HepG2 (cell line): ENCODE measurements around the gene MYO18A. TPM values are rescaled to one million over a fixed set of nuclear protein-coding genes. Genes with fewer than 3 reads are reported as not detected.

Experiments used
- ATAC-seq: fragments of 200-7000 bp; cut with Tn5 transposase; 3 replicates; pipeline ENCODE4 v1.9.1; 2020; ENCODE audit warnings: mild to moderate bottlenecking, moderate library complexity
- BruUV-seq: library from RNA; stranded (reverse); fragments of 400-500 nt; replicated peaks from 2 replicates; lab custom pipeline; 2021; lab: Mats Ljungman, UMichigan
- CTCF ChIA-PET: fragments of 300-600 bp; formaldehyde crosslinking; extraction: SDS; loops from one replicate; lab custom pipeline; 2021; ENCODE audit warnings: low total read pairs, inconsistent platforms, low intra/inter-chr PET ratio; lab: Yijun Ruan, JAX
- POLR2A ChIA-PET: fragments of 350-600 bp; sonication (Branson Sonifier 250); formaldehyde crosslinking; loops from one replicate; lab custom pipeline; 2020; ENCODE audit warnings: antibody characterized with exemption, inconsistent platforms; lab: Yijun Ruan, JAX
- DNase-seq: peaks from one replicate; pipeline ENCODE4 v3.0.0-alpha.2; 2015; ENCODE audit warnings: low spot score
- FAIRE-seq: peaks from 3 replicates; lab custom pipeline; 2011; peaks lifted over from hg19 to GRCh38; lab: Jason Lieb, UNC
- H2AFZ ChIP-seq: one replicate; pipeline ENCODE4 v1.6.1; 2011; ENCODE audit warnings: low read length, inconsistent platforms
- H3K27ac ChIP-seq: fragments of 300-600 bp; 3 replicates; pipeline ENCODE4 v1.8.0; 2011; ENCODE audit warnings: mixed run types, mild to moderate bottlenecking, mixed read lengths, low read length, inconsistent platforms; ENCODE audit not compliant: insufficient read depth; ENCODE audit errors: extremely low read length
- H3K27me3 ChIP-seq, 2 experiments: fragments of 200-600 bp in 1 of 2; 2 replicates in 1 of 2; 3 replicates in 1 of 2; pipeline versions ENCODE4 v1.6.0 to v1.8.0; 2011; ENCODE audit warnings: low read length in 2 of 2, mild to moderate bottlenecking in 2 of 2, moderate library complexity in 2 of 2, inconsistent platforms in 1 of 2; ENCODE audit not compliant: insufficient read depth in 2 of 2, control insufficient read depth in 1 of 2
- H3K36me3 ChIP-seq, 2 experiments: fragments of 200-600 bp in 1 of 2; replicated peaks in 1 of 2; 2 replicates in 1 of 2; 3 replicates in 1 of 2; pipeline versions ENCODE4 v1.5.1 to v1.8.0; 2011; ENCODE audit warnings: low read length in 2 of 2, inconsistent platforms in 1 of 2; ENCODE audit not compliant: insufficient read depth in 2 of 2, control insufficient read depth in 1 of 2
- H3K4me1 ChIP-seq: 2 replicates; pipeline ENCODE4 v1.5.1; 2012; ENCODE audit warnings: low read length, inconsistent platforms; ENCODE audit not compliant: insufficient read depth
- H3K4me2 ChIP-seq: 2 replicates; pipeline ENCODE4 v1.6.0; 2011; ENCODE audit warnings: low read depth, low read length, inconsistent platforms
- H3K4me3 ChIP-seq, 3 experiments: fragments of 200-600 bp in 1 of 3; sonication (generic), shearing (Covaris generic) in 1 of 3; replicated peaks in 1 of 3; 2 replicates each; pipeline ENCODE4 v1.5.1; 2011 to 2016; ENCODE audit warnings: low read length in 3 of 3, inconsistent platforms in 2 of 3, low read depth in 2 of 3, mild to moderate bottlenecking in 2 of 3, control low read depth in 1 of 3, mixed read lengths in 1 of 3; ENCODE audit not compliant: insufficient read depth in 1 of 3
- H3K79me2 ChIP-seq: one replicate; pipeline ENCODE4 v1.6.1; 2011; ENCODE audit warnings: low read length, inconsistent platforms; ENCODE audit not compliant: insufficient read depth
- H3K9ac ChIP-seq: 2 replicates; pipeline ENCODE4 v1.6.0; 2011; ENCODE audit warnings: mild to moderate bottlenecking, low read depth, low read length, inconsistent platforms; ENCODE audit not compliant: insufficient read depth
- H3K9me3 ChIP-seq: 2 replicates; pipeline ENCODE4 v1.5.1; 2012; ENCODE audit warnings: mild to moderate bottlenecking, low read length
- H4K20me1 ChIP-seq: 2 replicates; pipeline ENCODE4 v1.6.0; 2011; ENCODE audit warnings: inconsistent platforms, mild to moderate bottlenecking, low read length, moderate library complexity; ENCODE audit not compliant: insufficient read depth
- ISL2 ChIP-seq: sonication (generic); formaldehyde crosslinking; IDR thresholded peaks from 2 replicates; pipeline ENCODE4 v1.5.0; 2020; ENCODE audit warnings: missing genetic modification reagents
- NFAT5 ChIP-seq: sonication (generic); formaldehyde crosslinking; IDR thresholded peaks from 2 replicates; pipeline ENCODE4 v1.4.0; 2020; ENCODE audit warnings: missing genetic modification reagents
- ZC3H4 ChIP-seq: sonication (generic); formaldehyde crosslinking; IDR thresholded peaks from 2 replicates; pipeline ENCODE4 v1.4.0; 2020; ENCODE audit warnings: missing genetic modification reagents, borderline replicate concordance
- WGBS: methylation state at CpG from one replicate; pipeline ENCODE4 v1.1.6; 2017; ENCODE audit warnings: low lambda C conversion rate; 5-methylcytosine and 5-hydroxymethylcytosine counted together
- in situ Hi-C: cut with HindIII; loops from 2 replicates; pipeline ENCODE4 v1.10.0; 2017; ENCODE audit warnings: low pct_unique_long_range_greater_than_20kb; ENCODE audit not compliant: extremely low pct_ligation_motif_present
- intact Hi-C: fragments of 100-400 bp; cut with micrococcal nuclease; formaldehyde crosslinking; loops from one replicate; pipeline ENCODE4 v1.10.0; 2022; ENCODE audit not compliant: unreplicated experiment
- polyA plus RNA-seq, 8 experiments: library from polyadenylated mRNA; depleted of rRNA in 3 of 8; stranded (reverse) in 7 of 8; unstranded in 1 of 8; fragments of >200 nt; fragmentation: Illumina TruSeq in 4 of 8; extraction: Trizol in 4 of 8; gene quantifications; 2 replicates each; pipeline versions ENCODE4 v1.2.1 to v1.2.3, GENCODE V29; 2011 to 2016; ENCODE audit warnings: low read depth in 4 of 8, missing spikeins in 1 of 8, mixed read lengths in 1 of 8; ENCODE audit not compliant: insufficient read depth in 1 of 8
- total RNA-seq, 5 experiments: library from RNA; depleted of rRNA; stranded (reverse); fragments of >200 nt; fragmentation: Illumina TruSeq; extraction: Trizol; gene quantifications; 2 replicates each; pipeline ENCODE4 v1.2.3, GENCODE V29; 2016; ENCODE audit warnings: low read depth in 1 of 5
- TF ChIP-seq, protein P1 (sequence below): sonication (generic); formaldehyde crosslinking; IDR thresholded peaks from 2 replicates; pipeline ENCODE4 v1.5.0; 2020; ENCODE audit warnings: mild to moderate bottlenecking, missing genetic modification reagents, borderline replicate concordance

MYO18A gene
- total and polyA plus RNA-seq, 2 of the 13 experiments (the other 11 are each of a cell fraction or from before 2014, with no cell fraction given): 16.8 to 24.8 TPM

GRCh38 chr17:29163563-29163962, 16.6 kb downstream of the MYO18A start:
- no TSS peak for BruUV-seq
- no peak overlapping the region for H3K27ac ChIP-seq
- no peak overlapping the region for H2AFZ ChIP-seq
- CTCF ChIA-PET: no interaction called here
- no peak overlapping the region for H3K4me2 ChIP-seq
- ATAC-seq: no peak
- in situ Hi-C loops (no loop called here), intact Hi-C loops (no loop called here)
- peaks cover 22% of the 10 kb centered on the region for H4K20me1 ChIP-seq
- peaks cover 56% of the 10 kb centered on the region for H3K4me1 ChIP-seq
- no peak for TF ChIP-seq ISL2 (CRISPR knock-in tag)
- TF ChIP-seq NFAT5 (CRISPR knock-in tag): no peak
- no peak for TF ChIP-seq ZC3H4 (CRISPR knock-in tag)
- TF ChIP-seq, protein P1, sequence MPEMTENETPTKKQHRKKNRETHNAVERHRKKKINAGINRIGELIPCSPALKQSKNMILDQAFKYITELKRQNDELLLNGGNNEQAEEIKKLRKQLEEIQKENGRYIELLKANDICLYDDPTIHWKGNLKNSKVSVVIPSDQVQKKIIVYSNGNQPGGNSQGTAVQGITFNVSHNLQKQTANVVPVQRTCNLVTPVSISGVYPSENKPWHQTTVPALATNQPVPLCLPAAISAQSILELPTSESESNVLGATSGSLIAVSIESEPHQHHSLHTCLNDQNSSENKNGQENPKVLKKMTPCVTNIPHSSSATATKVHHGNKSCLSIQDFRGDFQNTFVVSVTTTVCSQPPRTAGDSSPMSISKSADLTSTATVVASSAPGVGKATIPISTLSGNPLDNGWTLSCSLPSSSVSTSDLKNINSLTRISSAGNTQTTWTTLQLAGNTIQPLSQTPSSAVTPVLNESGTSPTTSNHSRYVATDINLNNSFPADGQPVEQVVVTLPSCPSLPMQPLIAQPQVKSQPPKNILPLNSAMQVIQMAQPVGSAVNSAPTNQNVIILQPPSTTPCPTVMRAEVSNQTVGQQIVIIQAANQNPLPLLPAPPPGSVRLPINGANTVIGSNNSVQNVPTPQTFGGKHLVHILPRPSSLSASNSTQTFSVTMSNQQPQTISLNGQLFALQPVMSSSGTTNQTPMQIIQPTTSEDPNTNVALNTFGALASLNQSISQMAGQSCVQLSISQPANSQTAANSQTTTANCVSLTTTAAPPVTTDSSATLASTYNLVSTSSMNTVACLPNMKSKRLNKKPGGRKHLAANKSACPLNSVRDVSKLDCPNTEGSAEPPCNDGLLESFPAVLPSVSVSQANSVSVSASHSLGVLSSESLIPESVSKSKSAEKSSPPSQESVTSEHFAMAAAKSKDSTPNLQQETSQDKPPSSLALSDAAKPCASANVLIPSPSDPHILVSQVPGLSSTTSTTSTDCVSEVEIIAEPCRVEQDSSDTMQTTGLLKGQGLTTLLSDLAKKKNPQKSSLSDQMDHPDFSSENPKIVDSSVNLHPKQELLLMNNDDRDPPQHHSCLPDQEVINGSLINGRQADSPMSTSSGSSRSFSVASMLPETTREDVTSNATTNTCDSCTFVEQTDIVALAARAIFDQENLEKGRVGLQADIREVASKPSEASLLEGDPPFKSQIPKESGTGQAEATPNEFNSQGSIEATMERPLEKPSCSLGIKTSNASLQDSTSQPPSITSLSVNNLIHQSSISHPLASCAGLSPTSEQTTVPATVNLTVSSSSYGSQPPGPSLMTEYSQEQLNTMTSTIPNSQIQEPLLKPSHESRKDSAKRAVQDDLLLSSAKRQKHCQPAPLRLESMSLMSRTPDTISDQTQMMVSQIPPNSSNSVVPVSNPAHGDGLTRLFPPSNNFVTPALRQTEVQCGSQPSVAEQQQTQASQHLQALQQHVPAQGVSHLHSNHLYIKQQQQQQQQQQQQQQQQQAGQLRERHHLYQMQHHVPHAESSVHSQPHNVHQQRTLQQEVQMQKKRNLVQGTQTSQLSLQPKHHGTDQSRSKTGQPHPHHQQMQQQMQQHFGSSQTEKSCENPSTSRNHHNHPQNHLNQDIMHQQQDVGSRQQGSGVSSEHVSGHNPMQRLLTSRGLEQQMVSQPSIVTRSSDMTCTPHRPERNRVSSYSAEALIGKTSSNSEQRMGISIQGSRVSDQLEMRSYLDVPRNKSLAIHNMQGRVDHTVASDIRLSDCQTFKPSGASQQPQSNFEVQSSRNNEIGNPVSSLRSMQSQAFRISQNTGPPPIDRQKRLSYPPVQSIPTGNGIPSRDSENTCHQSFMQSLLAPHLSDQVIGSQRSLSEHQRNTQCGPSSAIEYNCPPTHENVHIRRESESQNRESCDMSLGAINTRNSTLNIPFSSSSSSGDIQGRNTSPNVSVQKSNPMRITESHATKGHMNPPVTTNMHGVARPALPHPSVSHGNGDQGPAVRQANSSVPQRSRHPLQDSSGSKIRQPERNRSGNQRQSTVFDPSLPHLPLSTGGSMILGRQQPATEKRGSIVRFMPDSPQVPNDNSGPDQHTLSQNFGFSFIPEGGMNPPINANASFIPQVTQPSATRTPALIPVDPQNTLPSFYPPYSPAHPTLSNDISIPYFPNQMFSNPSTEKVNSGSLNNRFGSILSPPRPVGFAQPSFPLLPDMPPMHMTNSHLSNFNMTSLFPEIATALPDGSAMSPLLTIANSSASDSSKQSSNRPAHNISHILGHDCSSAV (CRISPR knock-in tag): no peak
- 80% methylated on average over 3 of the region's 3 CpGs for WGBS
- H3K27me3 ChIP-seq: no peaks in the 10 kb centered on the region
- peaks cover 67% of the 10 kb centered on the region for H3K79me2 ChIP-seq
- DNase-seq: no peak
- no peaks in the 10 kb centered on the region for H3K9me3 ChIP-seq
- POLR2A ChIA-PET: interaction anchor here (2.5 to 21.6 kb wide), 3 partner anchors 8 to 15 kb away, joined by 7 to 618 read pairs (median 10); partner anchors contain the start of gene MYO18A
- H3K4me3 ChIP-seq: no peak overlapping the region
- H3K9ac ChIP-seq: no peak overlapping the region
- peaks cover 22 to 51% of the 10 kb centered on the region in 2 experiments for H3K36me3 ChIP-seq
- FAIRE-seq: no peak
